A549 (cell line): Measurements from ENCODE around the gene DAB2IP. TPM values are rescaled to one million over a fixed set of nuclear protein-coding genes. Genes with fewer than 3 reads are reported as not detected.

Source experiments
- ATAC-seq, 2 experiments: fragments of 200-7000 bp in 1 of 2; fragments of >200 bp in 1 of 2; cut with Nextera tagmentation in 1 of 2; cut with Tn5 transposase in 1 of 2; 3 replicates each; pipeline versions ENCODE4 v1.8.0 to v1.9.1; 2018 to 2020; ENCODE audit warnings: mild to moderate bottlenecking in 1 of 2, moderate library complexity in 1 of 2
- CTCF ChIA-PET: fragments of 300-600 bp; sonication (Branson Sonifier 250); formaldehyde crosslinking; extraction: SDS; loops from one replicate; lab custom pipeline; 2021; ENCODE audit warnings: antibody characterized with exemption, inconsistent platforms; lab: Yijun Ruan, JAX
- POLR2A ChIA-PET: fragments of 350-600 bp; formaldehyde crosslinking; extraction: SDS; loops from one replicate; lab custom pipeline; 2021; ENCODE audit warnings: antibody characterized with exemption, inconsistent platforms; lab: Yijun Ruan, JAX
- DNase-seq, 2 experiments: peaks; one replicate each; pipeline versions ENCODE4 v3.0.0 to v3.0.0-alpha.2; 2011 to 2016; ENCODE audit warnings: low read depth in 1 of 2, low spot score in 1 of 2
- FAIRE-seq: peaks from 2 replicates; lab custom pipeline; 2011; peaks lifted over from hg19 to GRCh38; lab: Jason Lieb, UNC
- H3K27ac ChIP-seq, 2 experiments: fragments of >200 bp; sonication (Bioruptor Twin); formaldehyde crosslinking; 3 replicates each; pipeline ENCODE4 v1.5.1; 2016 to 2017
- H3K4me1 ChIP-seq: fragments of >200 bp; sonication (Bioruptor Twin); formaldehyde crosslinking; 3 replicates; pipeline ENCODE4 v1.6.1; 2016
- H3K4me2 ChIP-seq: fragments of >200 bp; sonication (Bioruptor Twin); formaldehyde crosslinking; 3 replicates; pipeline ENCODE4 v1.6.1; 2016
- H3K4me3 ChIP-seq: fragments of >200 bp; sonication (Bioruptor Twin); formaldehyde crosslinking; 3 replicates; pipeline ENCODE4 v1.5.1; 2016
- H3K9me3 ChIP-seq: fragments of >200 bp; sonication (Bioruptor Twin); formaldehyde crosslinking; 3 replicates; pipeline ENCODE4 v1.6.1; 2016
- ESRRA ChIP-seq: fragments of 150-350 bp; IDR thresholded peaks from 2 replicates; pipeline ENCODE4 v1.6.1; 2014; ENCODE audit warnings: mild to moderate bottlenecking, low read length, borderline replicate concordance
- FOSL2 ChIP-seq, 2 experiments: fragments of 450-650 bp in 1 of 2; fragments of >200 bp in 1 of 2; sonication (Bioruptor Twin) in 1 of 2; formaldehyde crosslinking; IDR thresholded peaks; 2 replicates each; pipeline versions ENCODE4 v1.5.0 to v1.6.1; 2016 to 2020; ENCODE audit warnings: mild to moderate bottlenecking in 1 of 2, moderate library complexity in 1 of 2
- HDAC2 ChIP-seq: fragments of 200-600 bp; sonication (generic); IDR thresholded peaks from 2 replicates; pipeline ENCODE4 v1.6.1; 2016
- HEYL ChIP-seq: fragments of 250-450 bp; sonication (Bioruptor Pico); IDR thresholded peaks from 2 replicates; pipeline ENCODE4 v1.8.0; 2021; ENCODE audit warnings: mild to moderate bottlenecking, moderate library complexity
- HOXB5 ChIP-seq: fragments of 250-450 bp; sonication (Bioruptor Pico); IDR thresholded peaks from 2 replicates; pipeline ENCODE4 v1.5.0; 2020; ENCODE audit warnings: mild to moderate bottlenecking, moderate library complexity
- JUNB ChIP-seq: fragments of >200 bp; sonication (Bioruptor Twin); formaldehyde crosslinking; IDR thresholded peaks from 2 replicates; pipeline ENCODE4 v1.6.1; 2016
- NFE2L2 ChIP-seq: fragments of 150-350 bp; conservative IDR thresholded peaks from 2 replicates; pipeline ENCODE4 v1.6.1; 2014; ENCODE audit warnings: low read length
- NR3C1 ChIP-seq: fragments of >200 bp; sonication (Bioruptor Twin); formaldehyde crosslinking; IDR thresholded peaks from 3 replicates; pipeline ENCODE4 v1.6.1; 2017
- POLR2A ChIP-seq: IDR thresholded peaks from 2 replicates; pipeline ENCODE4 v1.6.1; 2012; ENCODE audit warnings: mild to moderate bottlenecking, low read length
- ZFP36 ChIP-seq: fragments of 450-650 bp; IDR thresholded peaks from 2 replicates; pipeline ENCODE4 v1.6.1; 2014; ENCODE audit warnings: borderline replicate concordance; ENCODE audit not compliant: partially characterized antibody
- WGBS: methylation state at CpG from one replicate; pipeline ENCODE4 v1.1.6; 2017; ENCODE audit errors: missing lambda C conversion rate; 5-methylcytosine and 5-hydroxymethylcytosine counted together
- polyA plus RNA-seq, 4 experiments: library from polyadenylated mRNA; depleted of rRNA in 3 of 4; stranded (reverse); fragments of >200 nt; fragmentation: RNase III in 1 of 4; extraction: RNeasy Plus Mini Kit Qiagen cat#74134 plus additional on column Dnase treatment in 1 of 4; gene quantifications; 2 replicates in 3 of 4; 3 replicates in 1 of 4; pipeline ENCODE4 v1.2.3, GENCODE V29; 2011 to 2017
- TF ChIP-seq, protein P1 (sequence below): IDR thresholded peaks from 2 replicates; pipeline ENCODE4 v1.6.1; 2012; ENCODE audit warnings: low read depth, borderline replicate concordance
- TF ChIP-seq, protein P2 (sequence below): fragments of >200 bp; sonication (Bioruptor Twin); formaldehyde crosslinking; IDR thresholded peaks from 3 replicates; pipeline ENCODE4 v1.5.1; 2016
- TF ChIP-seq, protein P3 (sequence below): fragments of >200 bp; sonication (Bioruptor Twin); formaldehyde crosslinking; IDR thresholded peaks from 3 replicates; pipeline ENCODE4 v1.6.1; 2016

Gene DAB2IP
- polyA plus RNA-seq, 2 of the 4 experiments (the other 2 are of a cell fraction) = 9.7 to 13.9 TPM

DNA sequence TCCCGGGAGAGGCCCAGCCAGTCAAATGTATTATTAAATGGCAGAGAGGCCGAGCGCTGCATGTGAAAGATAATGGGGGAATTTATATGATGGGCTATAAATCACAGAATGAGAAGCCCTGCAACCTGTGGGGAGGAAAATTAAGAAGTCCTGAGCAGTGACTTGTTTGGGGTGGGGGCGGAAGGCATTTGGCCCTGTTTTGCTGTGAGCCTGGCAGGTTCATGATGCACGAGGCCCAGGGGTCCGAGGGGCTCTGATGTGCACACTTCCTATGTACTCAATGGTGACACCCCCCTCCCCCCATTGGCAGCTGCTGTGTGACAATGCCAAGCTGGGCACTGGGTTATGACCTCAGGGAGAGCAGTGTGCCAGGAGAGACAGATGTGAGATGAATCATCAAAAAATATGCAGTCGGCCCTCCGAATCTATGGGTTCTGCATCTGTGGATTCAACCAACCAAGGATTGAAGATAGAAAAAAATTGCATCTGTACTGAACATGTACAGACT is 13.7 kb upstream of the DAB2IP start:
- peaks cover 25% of the 10 kb centered on the region for H3K4me1 ChIP-seq
- no peak overlapping the region for H3K4me3 ChIP-seq
- POLR2A ChIA-PET = no interaction called here
- FAIRE-seq = no peak
- 0 out of 6 replicates have a peak, but pooled peaks of 1 of the 2 experiments have one; percentile 16 for ATAC-seq
- 51% methylated on average over 8 of the region's 8 CpGs for WGBS
- H3K27ac ChIP-seq = peak overlapping the region in 1 of 2 experiments; percentile 44; a peak in 2 of 6 replicates
- CTCF ChIA-PET = interaction anchor here (0.6 to 6.6 kb wide), 11 partner anchors 8 to 1676 kb away, joined by 3 to 74 read pairs (median 4); no protein-coding TSS in a partner anchor
- H3K4me2 ChIP-seq = peak overlapping the region; percentile 36
- no peak for TF ChIP-seq ESRRA
- no peak for TF ChIP-seq HEYL
- no peak for TF ChIP-seq FOSL2 (IDR thresholded peaks at IDR 0.05)
- peak; percentile 36; the same call in 1 of the 2 replicates for TF ChIP-seq FOSL2 (CRISPR knock-in tag; IDR thresholded peaks at IDR 0.05)
- no peak for TF ChIP-seq HDAC2
- DNase-seq = peak in 1 of 2 experiments; percentile 49
- no peaks in the 10 kb centered on the region; the same call in 2 of the 3 replicates for H3K9me3 ChIP-seq

DNA sequence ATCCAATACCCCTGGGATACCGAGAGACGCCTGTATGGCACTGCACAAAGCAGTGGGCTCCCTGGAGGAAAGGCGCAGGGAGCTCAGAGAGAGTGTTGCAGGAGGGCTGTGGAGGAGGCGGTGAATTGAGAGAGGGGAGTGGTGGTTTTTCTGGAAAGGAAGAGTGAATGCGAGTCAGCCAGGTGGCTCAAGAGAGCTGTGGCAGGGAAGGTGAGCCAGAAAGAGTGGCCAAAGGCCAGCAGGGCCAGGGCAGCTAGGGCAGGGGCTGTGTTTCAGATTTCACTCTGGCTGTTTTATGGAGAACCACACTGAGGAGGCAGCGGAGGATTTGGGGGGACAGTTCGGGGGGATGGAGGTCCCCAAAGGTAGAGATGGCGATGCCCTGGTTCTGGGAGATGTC is 13.0 kb upstream of the DAB2IP start:
- peak overlapping the region in 1 of 2 experiments; percentile 5; a peak in 1 of 6 replicates for H3K27ac ChIP-seq
- DNase-seq (no peak), FAIRE-seq (no peak), ATAC-seq (no peak)
- ChIA-PET POLR2A (no interaction called here), CTCF (interaction anchor here (0.6 to 2.4 kb wide), 12 partner anchors 9 to 1675 kb away, joined by 3 to 9 read pairs (median 4); no protein-coding TSS in a partner anchor)
- H3K9me3 ChIP-seq = no peaks in the 10 kb centered on the region; the same call in 2 of the 3 replicates
- WGBS = 92% methylated on average over 8 of the region's 8 CpGs
- H3K4me1 ChIP-seq = peaks cover 25% of the 10 kb centered on the region
- TF ChIP-seq NR3C1 (no peak), HOXB5 (no peak)
- no peak overlapping the region for H3K4me3 ChIP-seq
- H3K4me2 ChIP-seq = peak overlapping the region; percentile 36; the same call in 2 of the 3 replicates

DNA sequence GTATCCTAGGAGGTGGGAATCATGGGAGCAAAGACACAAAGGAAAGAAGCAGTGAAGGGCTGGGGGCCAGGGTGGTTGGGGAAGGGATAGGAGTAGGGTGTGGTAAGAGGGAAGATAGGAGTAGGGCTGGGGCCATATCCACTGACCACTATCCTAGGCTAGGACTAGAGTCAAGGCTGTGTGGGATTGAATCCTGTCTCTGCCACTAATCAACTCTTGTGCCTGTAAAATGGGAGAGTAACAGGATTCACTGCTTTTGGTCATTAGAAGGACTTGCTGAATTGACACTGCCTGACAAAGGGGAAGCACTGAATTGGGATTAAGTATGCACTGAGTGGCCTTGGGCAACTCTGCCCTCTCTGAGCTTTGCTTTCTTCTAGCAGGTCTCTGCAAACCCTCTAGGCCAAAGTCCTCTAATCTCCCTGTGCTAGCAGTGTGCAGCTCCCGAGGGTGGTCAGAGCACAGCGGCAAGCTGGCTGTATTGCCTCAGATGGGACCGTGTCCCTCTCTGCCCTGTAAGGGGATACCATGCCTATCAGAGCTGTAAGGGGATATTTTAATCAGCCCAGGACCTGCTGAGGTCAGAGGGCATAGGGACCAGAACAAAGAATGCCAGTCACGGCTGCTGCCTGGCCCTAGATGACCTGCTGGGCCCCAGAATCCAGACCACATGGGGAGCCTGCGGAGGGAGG is 12.4 kb upstream of the DAB2IP start:
- ChIA-PET CTCF (interaction anchor here (0.8 to 2.4 kb wide), 5 partner anchors 10 to 711 kb away, joined by 3 to 7 read pairs (median 3); no protein-coding TSS in a partner anchor), POLR2A (no interaction called here)
- TF ChIP-seq FOSL2 (IDR thresholded peaks at IDR 0.05) = no peak
- TF ChIP-seq FOSL2 (CRISPR knock-in tag; IDR thresholded peaks at IDR 0.05) = no peak
- TF ChIP-seq, protein P1, sequence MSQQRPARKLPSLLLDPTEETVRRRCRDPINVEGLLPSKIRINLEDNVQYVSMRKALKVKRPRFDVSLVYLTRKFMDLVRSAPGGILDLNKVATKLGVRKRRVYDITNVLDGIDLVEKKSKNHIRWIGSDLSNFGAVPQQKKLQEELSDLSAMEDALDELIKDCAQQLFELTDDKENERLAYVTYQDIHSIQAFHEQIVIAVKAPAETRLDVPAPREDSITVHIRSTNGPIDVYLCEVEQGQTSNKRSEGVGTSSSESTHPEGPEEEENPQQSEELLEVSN = no peak
- no peak for TF ChIP-seq NFE2L2
- TF ChIP-seq HDAC2 = no peak
- TF ChIP-seq POLR2A = no peak
- TF ChIP-seq, protein P2, sequence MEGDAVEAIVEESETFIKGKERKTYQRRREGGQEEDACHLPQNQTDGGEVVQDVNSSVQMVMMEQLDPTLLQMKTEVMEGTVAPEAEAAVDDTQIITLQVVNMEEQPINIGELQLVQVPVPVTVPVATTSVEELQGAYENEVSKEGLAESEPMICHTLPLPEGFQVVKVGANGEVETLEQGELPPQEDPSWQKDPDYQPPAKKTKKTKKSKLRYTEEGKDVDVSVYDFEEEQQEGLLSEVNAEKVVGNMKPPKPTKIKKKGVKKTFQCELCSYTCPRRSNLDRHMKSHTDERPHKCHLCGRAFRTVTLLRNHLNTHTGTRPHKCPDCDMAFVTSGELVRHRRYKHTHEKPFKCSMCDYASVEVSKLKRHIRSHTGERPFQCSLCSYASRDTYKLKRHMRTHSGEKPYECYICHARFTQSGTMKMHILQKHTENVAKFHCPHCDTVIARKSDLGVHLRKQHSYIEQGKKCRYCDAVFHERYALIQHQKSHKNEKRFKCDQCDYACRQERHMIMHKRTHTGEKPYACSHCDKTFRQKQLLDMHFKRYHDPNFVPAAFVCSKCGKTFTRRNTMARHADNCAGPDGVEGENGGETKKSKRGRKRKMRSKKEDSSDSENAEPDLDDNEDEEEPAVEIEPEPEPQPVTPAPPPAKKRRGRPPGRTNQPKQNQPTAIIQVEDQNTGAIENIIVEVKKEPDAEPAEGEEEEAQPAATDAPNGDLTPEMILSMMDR = no peak
- TF ChIP-seq, protein P3, sequence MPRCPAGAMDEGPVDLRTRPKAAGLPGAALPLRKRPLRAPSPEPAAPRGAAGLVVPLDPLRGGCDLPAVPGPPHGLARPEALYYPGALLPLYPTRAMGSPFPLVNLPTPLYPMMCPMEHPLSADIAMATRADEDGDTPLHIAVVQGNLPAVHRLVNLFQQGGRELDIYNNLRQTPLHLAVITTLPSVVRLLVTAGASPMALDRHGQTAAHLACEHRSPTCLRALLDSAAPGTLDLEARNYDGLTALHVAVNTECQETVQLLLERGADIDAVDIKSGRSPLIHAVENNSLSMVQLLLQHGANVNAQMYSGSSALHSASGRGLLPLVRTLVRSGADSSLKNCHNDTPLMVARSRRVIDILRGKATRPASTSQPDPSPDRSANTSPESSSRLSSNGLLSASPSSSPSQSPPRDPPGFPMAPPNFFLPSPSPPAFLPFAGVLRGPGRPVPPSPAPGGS = no peak
- FAIRE-seq (no peak), DNase-seq (no peak), ATAC-seq (no peak)
- 94% methylated on average over 5 of the region's 5 CpGs for WGBS
- H3K9me3 ChIP-seq = no peaks in the 10 kb centered on the region; the same call in 2 of the 3 replicates
- no peak overlapping the region for H3K4me2 ChIP-seq
- no peak overlapping the region for H3K27ac ChIP-seq
- no peak overlapping the region for H3K4me3 ChIP-seq
- H3K4me1 ChIP-seq = peaks cover 25% of the 10 kb centered on the region

DNA sequence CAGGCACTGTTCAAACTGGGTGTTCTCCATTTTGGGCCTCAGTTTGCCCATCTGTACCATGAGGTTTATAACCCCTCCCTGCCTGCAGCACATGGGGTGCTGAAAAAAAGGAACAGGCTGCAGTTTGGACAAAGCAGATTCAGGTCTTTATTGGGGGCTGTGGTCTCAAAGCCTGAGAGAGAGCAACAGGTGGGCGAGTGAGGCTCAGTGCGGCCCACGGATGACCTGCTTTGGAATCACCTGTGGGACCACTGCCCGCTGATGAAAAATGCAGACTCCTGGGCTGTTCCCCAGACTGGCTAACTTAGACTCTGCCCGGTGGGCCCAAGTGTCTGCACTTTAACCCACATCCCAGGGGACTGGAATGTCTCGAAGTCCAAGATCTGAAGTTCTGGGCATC is 11.8 kb upstream of the DAB2IP start:
- DNase-seq = no peak
- FAIRE-seq = no peak
- TF ChIP-seq, protein P3 = no peak
- TF ChIP-seq ZFP36 (no peak), JUNB (no peak)
- TF ChIP-seq, protein P1 = no peak
- CTCF ChIA-PET = interaction anchor here (0.8 to 2.4 kb wide), 5 partner anchors 14 to 711 kb away, joined by 3 to 7 read pairs (median 4); no protein-coding TSS in a partner anchor
- POLR2A ChIA-PET = no interaction called here
- no peaks in the 10 kb centered on the region; the same call in 2 of the 3 replicates for H3K9me3 ChIP-seq
- 90% methylated on average over 6 of the region's 6 CpGs for WGBS
- no peak for ATAC-seq
- no peak overlapping the region for H3K4me3 ChIP-seq
- H3K4me2 ChIP-seq = no peak overlapping the region
- H3K4me1 ChIP-seq = peaks cover 19% of the 10 kb centered on the region
- H3K27ac ChIP-seq = no peak overlapping the region
